ENCODE results near the gene UVSSA. TPM values are rescaled to one million over a fixed set of nuclear protein-coding genes. Genes with fewer than 3 reads are reported as not detected.

The UVSSA gene
- total and polyA plus RNA-seq, 7 donors, result 1.8 to 18.7 (median 8.7) TPM

- H3K27me3 ChIP-seq, result no peaks in the 10 kb centered on the region
- peak; percentile 43 for DNase-seq
Measured at GRCh38 chr4:1374706-1375045, 27.7 kb downstream of the UVSSA start.

GRCh38 chr4:1375051-1375721 lies 28.2 kb downstream of the UVSSA start:
- 94 to 96% methylated on average over 36 of the region's 36 CpGs for WGBS, 2 donors
- DNase-seq, result peak; percentile 56
- no peaks in the 10 kb centered on the region for H3K4me1 ChIP-seq
- intact Hi-C loops (cut with DNase I), result no loop called here
- H3K36me3 ChIP-seq, result peaks cover 5 to 75% (median 18%) of the 10 kb centered on the region in 4 donors
- H3K4me3 ChIP-seq, result no peak overlapping the region
- H3K27ac ChIP-seq, result no peak overlapping the region
- no peaks in the 10 kb centered on the region for H3K27me3 ChIP-seq
- H3K9me3 ChIP-seq, result no peaks in the 10 kb centered on the region
- no peak for TF ChIP-seq EP300 (IDR thresholded peaks at IDR 0.05)
- no peak for TF ChIP-seq POLR2A (IDR thresholded peaks at IDR 0.05)
- TF ChIP-seq CTCF (IDR thresholded peaks at IDR 0.05), result no peak
- no peak for TF ChIP-seq POLR2AphosphoS5 (IDR thresholded peaks at IDR 0.05)

More at GRCh38 chr4:1374706-1375045, 27.7 kb downstream of the UVSSA start:
- intact Hi-C loops (cut with DNase I), result no loop called here
- Histone ChIP-seq H3K4me3 (no peak overlapping the region), H3K9me3 (no peaks in the 10 kb centered on the region), H3K4me1 (no peaks in the 10 kb centered on the region), H3K27ac (no peak overlapping the region), H3K36me3 (peaks cover 5 to 71% (median 18%) of the 10 kb centered on the region in 4 donors)
- TF ChIP-seq POLR2AphosphoS5 (IDR thresholded peaks at IDR 0.05) (no peak), POLR2A (IDR thresholded peaks at IDR 0.05) (no peak), CTCF (IDR thresholded peaks at IDR 0.05) (no peak), EP300 (IDR thresholded peaks at IDR 0.05) (no peak)
- WGBS, 2 donors, result 96 to 97% methylated on average over 14 of the region's 14 CpGs

GRCh38 chr4:1375761-1376322 lies 28.8 kb downstream of the UVSSA start:
- peak; percentile 53 for DNase-seq
- intact Hi-C loops (cut with DNase I), result no loop called here
- 87% methylated on average over 17 of the region's 17 CpGs for WGBS, 2 donors
- no peaks in the 10 kb centered on the region for H3K4me1 ChIP-seq
- no peak overlapping the region for H3K4me3 ChIP-seq
- H3K36me3 ChIP-seq, result peaks cover 5 to 75% (median 18%) of the 10 kb centered on the region in 4 donors
- TF ChIP-seq CTCF (IDR thresholded peaks at IDR 0.05) (no peak), POLR2AphosphoS5 (IDR thresholded peaks at IDR 0.05) (no peak), EP300 (IDR thresholded peaks at IDR 0.05) (no peak), POLR2A (IDR thresholded peaks at IDR 0.05) (no peak)
- no peaks in the 10 kb centered on the region for H3K9me3 ChIP-seq
- no peak overlapping the region for H3K27ac ChIP-seq
- H3K27me3 ChIP-seq, result no peaks in the 10 kb centered on the region

- DNase-seq, result peak; percentile 45
- no peak for TF ChIP-seq POLR2AphosphoS5 (IDR thresholded peaks at IDR 0.05)
- 90 to 93% methylated on average over 23 of the region's 23 CpGs for WGBS, 2 donors
- H3K9me3 ChIP-seq, result no peaks in the 10 kb centered on the region
- H3K36me3 ChIP-seq, result peaks cover 5 to 74% (median 16%) of the 10 kb centered on the region in 4 donors
- H3K27ac ChIP-seq, result no peak overlapping the region
- no peak overlapping the region for H3K4me3 ChIP-seq
- no peaks in the 10 kb centered on the region for H3K4me1 ChIP-seq
- intact Hi-C loops (cut with DNase I), result no loop called here
- H3K27me3 ChIP-seq, result no peaks in the 10 kb centered on the region
Measured at GRCh38 chr4:1376391-1376840, 29.4 kb downstream of the UVSSA start.

GRCh38 chr4:1376841-1377605 lies 30.0 kb downstream of the UVSSA start:
- 92 to 95% methylated on average over 32 of the region's 32 CpGs for WGBS, 2 donors
- peak; percentile 55 for DNase-seq
- intact Hi-C loops (cut with DNase I), result no loop called here
- Histone ChIP-seq H3K4me3 (no peak overlapping the region), H3K9me3 (no peaks in the 10 kb centered on the region), H3K36me3 (peaks cover 5 to 68% (median 13%) of the 10 kb centered on the region in 4 donors), H3K4me1 (no peaks in the 10 kb centered on the region), H3K27me3 (no peaks in the 10 kb centered on the region), H3K27ac (no peak overlapping the region)
- TF ChIP-seq POLR2A (IDR thresholded peaks at IDR 0.05) (no peak), EP300 (IDR thresholded peaks at IDR 0.05) (no peak), POLR2AphosphoS5 (IDR thresholded peaks at IDR 0.05) (no peak), CTCF (IDR thresholded peaks at IDR 0.05) (no peak)

Measured in sigmoid colon (tissue), 7 donors.